Measurements from ENCODE around the gene MINDY3.

The MINDY3 gene

GRCh38 chr10:15805395-15806058 lies 54.8 kb downstream of the MINDY3 start:
- DNase-seq (ENCODE audit: low read depth in 2 of 2): no peak

- no peak for DNase-seq (ENCODE audit: low read depth in 2 of 2)
Measured at GRCh38 chr10:15804109-15804508, 56.2 kb downstream of the MINDY3 start.

GRCh38 chr10:15802375-15802949 lies 57.8 kb downstream of the MINDY3 start:
- DNase-seq (ENCODE audit: low read depth in 2 of 2): peak in 1 of 2 donors; percentile 40

GRCh38 chr10:15801641-15802040 lies 58.7 kb downstream of the MINDY3 start:
- DNase-seq (ENCODE audit: low read depth in 2 of 2): no peak

GRCh38 chr10:15801147-15801546 lies 59.2 kb downstream of the MINDY3 start:
- DNase-seq (ENCODE audit: low read depth in 2 of 2): no peak

- no peak for DNase-seq (ENCODE audit: low read depth in 2 of 2)
Measured at GRCh38 chr10:15797346-15797745, 63.0 kb downstream of the MINDY3 start.

GRCh38 chr10:15796762-15797161 lies 63.5 kb downstream of the MINDY3 start:
- no peak for DNase-seq (ENCODE audit: low read depth in 2 of 2)

GRCh38 chr10:15796098-15796759 lies 64.1 kb downstream of the MINDY3 start:
- no peak for DNase-seq (ENCODE audit: low read depth in 2 of 2)

GRCh38 chr10:15795036-15795792 lies 65.1 kb downstream of the MINDY3 start:
- no peak for DNase-seq (ENCODE audit: low read depth in 2 of 2)

GRCh38 chr10:15794569-15794968 lies 65.7 kb downstream of the MINDY3 start:
- no peak for DNase-seq (ENCODE audit: low read depth in 2 of 2)

GRCh38 chr10:15793664-15794063 lies 66.6 kb downstream of the MINDY3 start:
- DNase-seq (ENCODE audit: low read depth in 2 of 2): no peak

GRCh38 chr10:15792777-15793176 lies 67.5 kb downstream of the MINDY3 start:
- DNase-seq (ENCODE audit: low read depth in 2 of 2): no peak

GRCh38 chr10:15791816-15792524 lies 68.3 kb downstream of the MINDY3 start:
- no peak for DNase-seq (ENCODE audit: low read depth in 2 of 2)

- no peak for DNase-seq (ENCODE audit: low read depth in 2 of 2)
Measured at GRCh38 chr10:15789793-15790525, 70.3 kb downstream of the MINDY3 start.

- DNase-seq (ENCODE audit: low read depth in 2 of 2): no peak
Measured at GRCh38 chr10:15787426-15787825, 72.9 kb downstream of the MINDY3 start.

- DNase-seq (ENCODE audit: low read depth in 2 of 2): no peak
Measured at GRCh38 chr10:15784662-15785300, 75.5 kb downstream of the MINDY3 start.

- no peak for DNase-seq (ENCODE audit: low read depth in 2 of 2)
Measured at GRCh38 chr10:15783941-15784636, 76.2 kb downstream of the MINDY3 start.

GRCh38 chr10:15782851-15783250 lies 77.5 kb downstream of the MINDY3 start:
- DNase-seq (ENCODE audit: low read depth in 2 of 2): no peak

- DNase-seq (ENCODE audit: low read depth in 2 of 2): no peak
Measured at GRCh38 chr10:15781381-15781960, 78.8 kb downstream of the MINDY3 start.

Data from stimulated activated CD8-positive, alpha-beta memory T cell treated with anti-CD3 and anti-CD28 coated beads, Interleukin-15, amount 100 ng/mL, for 48 hours (primary cell).